ENCODE results near the gene GXYLT2.

The GXYLT2 gene

GRCh38 chr3:73021301-73021835, 133.5 kb downstream of the GXYLT2 start:
- no peak for DNase-seq

- DNase-seq: no peak
These were observed 137.0 kb downstream of the GXYLT2 start for GRCh38 chr3:73024836-73025235.

- no peak for DNase-seq
These were observed 138.4 kb downstream of the GXYLT2 start for GRCh38 chr3:73026111-73026759.
